PC-3 (cell line): ENCODE data around the gene CD9.

ENCODE experiments used
- CTCF ChIP-seq: fragments of 300-600 bp; sonication (generic); conservative IDR thresholded peaks from 2 replicates; pipeline ENCODE4 v1.5.1; 2017; ENCODE audit warnings: antibody characterized with exemption, low read depth, mild to moderate bottlenecking, low read length
- EZH2 ChIP-seq: fragments of 300-600 bp; sonication (generic); IDR thresholded peaks from one replicate; pipeline ENCODE4 v1.6.1; 2017; ENCODE audit warnings: antibody characterized with exemption, mild to moderate bottlenecking, low read length; ENCODE audit not compliant: unreplicated experiment
- EZH2phosphoT487 ChIP-seq: fragments of 300-600 bp; sonication (generic); IDR thresholded peaks from 2 replicates; pipeline ENCODE4 v1.6.1; 2018; ENCODE audit warnings: mild to moderate bottlenecking, antibody characterized with exemption, low read length, borderline replicate concordance

- TF ChIP-seq CTCF = no peak
- no peak for TF ChIP-seq EZH2
- no peak for TF ChIP-seq EZH2phosphoT487
Measured at GRCh38 chr12:6233121-6233971, 33.1 kb downstream of the CD9 start.
